ENCODE results near the gene PIAS2.
"Not testable (repeated sequence)": the region's sequence is repeated elsewhere in the genome, so short reads cannot be mapped to it uniquely, and the experiment has no call there.

Gene PIAS2

GRCh38 chr18:46917108-46917802 lies at the start of gene PIAS2, which contains the start of gene KATNAL2:
PIAS2 (minus strand) TSS chr18:46917507; CDS start chr18:46917345, 162 bp downstream.
KATNAL2 (plus strand) TSS chr18:46917602; CDS start chr18:46946873, 29,271 bp downstream.
- DNase-seq (ENCODE audit: low read depth in 2 of 2) = peak; percentile 58 to 66

- DNase-seq (ENCODE audit: low read depth in 2 of 2) = not testable (repeated sequence)
These were observed 49.0 kb upstream of the PIAS2 start for GRCh38 chr18:46966266-46966665.

GRCh38 chr18:46964579-46965293 lies 47.4 kb upstream of the PIAS2 start:
- DNase-seq (ENCODE audit: low read depth in 2 of 2) = not testable (repeated sequence)

GRCh38 chr18:46963656-46964578 lies 46.6 kb upstream of the PIAS2 start:
- not testable (repeated sequence) for DNase-seq (ENCODE audit: low read depth in 2 of 2)

GRCh38 chr18:46958209-46958608 lies 40.9 kb upstream of the PIAS2 start:
- no peak for DNase-seq (ENCODE audit: low read depth in 2 of 2)

- DNase-seq (ENCODE audit: low read depth in 2 of 2) = no peak
These were observed 35.9 kb upstream of the PIAS2 start for GRCh38 chr18:46953195-46953594.

GRCh38 chr18:46950064-46950656 lies 32.9 kb upstream of the PIAS2 start:
- DNase-seq (ENCODE audit: low read depth in 2 of 2) = no peak

GRCh38 chr18:46946656-46947282 lies 29.5 kb upstream of the PIAS2 start:
- peak; percentile 56 to 57 for DNase-seq (ENCODE audit: low read depth in 2 of 2)

GRCh38 chr18:46942646-46943045 lies 25.3 kb upstream of the PIAS2 start:
- DNase-seq (ENCODE audit: low read depth in 2 of 2) = no peak

GRCh38 chr18:46939998-46940571 lies 22.8 kb upstream of the PIAS2 start:
- no peak for DNase-seq (ENCODE audit: low read depth in 2 of 2)

GRCh38 chr18:46939337-46939963 lies 22.1 kb upstream of the PIAS2 start:
- DNase-seq (ENCODE audit: low read depth in 2 of 2) = no peak

GRCh38 chr18:46920653-46921052 lies 3.3 kb upstream of the PIAS2 start:
- DNase-seq (ENCODE audit: low read depth in 2 of 2) = no peak

- no peak for DNase-seq (ENCODE audit: low read depth in 2 of 2)
These were observed 2.8 kb upstream of the PIAS2 start for GRCh38 chr18:46920067-46920466.

- no peak for DNase-seq (ENCODE audit: low read depth in 2 of 2)
These were observed 695 bp upstream of the PIAS2 start for GRCh38 chr18:46917803-46918600.

GRCh38 chr18:46916551-46917107 lies 678 bp downstream of the PIAS2 start:
- no peak for DNase-seq (ENCODE audit: low read depth in 2 of 2)

- no peak for DNase-seq (ENCODE audit: low read depth in 2 of 2)
These were observed 1.3 kb downstream of the PIAS2 start for GRCh38 chr18:46915800-46916550.

- DNase-seq (ENCODE audit: low read depth in 2 of 2) = no peak
These were observed 6.5 kb downstream of the PIAS2 start for GRCh38 chr18:46910856-46911255.

- DNase-seq (ENCODE audit: low read depth in 2 of 2) = no peak
These were observed 7.8 kb downstream of the PIAS2 start for GRCh38 chr18:46909497-46909896.

All from stimulated activated CD8-positive, alpha-beta memory T cell treated with anti-CD3 and anti-CD28 coated beads, Interleukin-15, amount 100 ng/mL, for 48 hours (primary cell).